Effector CD4-positive, alpha-beta T cell (primary cell): ENCODE data around the gene DAPL1.
"Not testable (repeated sequence)": the region's sequence is repeated elsewhere in the genome, so short reads cannot be mapped to it uniquely, and the experiment has no call there.

Experiments used
- DNase-seq: peaks from one replicate; pipeline ENCODE4 v3.0.0-alpha.2; 2020

The DAPL1 gene

GRCh38 chr2:158825021-158825420, 29.9 kb downstream of the DAPL1 start:
- no peak for DNase-seq

GRCh38 chr2:158826965-158827364, 31.8 kb downstream of the DAPL1 start:
- DNase-seq, result no peak

- no peak for DNase-seq
Observed at GRCh38 chr2:158828378-158829164, 33.5 kb downstream of the DAPL1 start.

GRCh38 chr2:158829167-158829566, 34.0 kb downstream of the DAPL1 start:
- DNase-seq, result no peak

GRCh38 chr2:158830201-158830600, 35.1 kb downstream of the DAPL1 start:
- no peak for DNase-seq

GRCh38 chr2:158835431-158835830, 40.3 kb downstream of the DAPL1 start:
- DNase-seq, result no peak

GRCh38 chr2:158837645-158838044, 42.5 kb downstream of the DAPL1 start:
- DNase-seq, result no peak

GRCh38 chr2:158841850-158842249, 46.7 kb downstream of the DAPL1 start:
- no peak for DNase-seq

- DNase-seq, result no peak
Observed at GRCh38 chr2:158845444-158845843, 50.3 kb downstream of the DAPL1 start.

GRCh38 chr2:158845859-158846258, 50.7 kb downstream of the DAPL1 start:
- no peak for DNase-seq

GRCh38 chr2:158847526-158847925, 52.4 kb downstream of the DAPL1 start:
- DNase-seq, result not testable (repeated sequence)

GRCh38 chr2:158848031-158848970, 53.2 kb downstream of the DAPL1 start:
- DNase-seq, result not testable (repeated sequence)

- not testable (repeated sequence) for DNase-seq
Observed at GRCh38 chr2:158860179-158860578, 65.1 kb downstream of the DAPL1 start.

- not testable (repeated sequence) for DNase-seq
Observed at GRCh38 chr2:158861626-158862025, 66.5 kb downstream of the DAPL1 start.

GRCh38 chr2:158865469-158865868, 70.4 kb downstream of the DAPL1 start:
- DNase-seq, result not testable (repeated sequence)
